H1 (cell line): ENCODE results near the gene MEX3B. TPM values are rescaled to one million over a fixed set of nuclear protein-coding genes. Genes with fewer than 3 reads are reported as not detected.
A peak's percentile ranks its signal among the peaks of the same experiment; 100 is the strongest.

Experiments
- CTCF ChIA-PET: fragments of 300-600 bp; sonication (Branson Sonifier 250); formaldehyde crosslinking; loops from one replicate; lab custom pipeline; 2021; ENCODE audit not compliant: partially characterized antibody; lab: Charles Lee
- POLR2A ChIA-PET: fragments of 300-600 bp; sonication (Branson Sonifier 250); formaldehyde crosslinking; loops from one replicate; lab custom pipeline; 2021; ENCODE audit warnings: inconsistent platforms; ENCODE audit not compliant: partially characterized antibody; lab: Charles Lee
- DNase-seq, 2 experiments: peaks; one replicate each; pipeline versions ENCODE4 v3.0.0 to v3.0.0-alpha.2; 2010 to 2022; ENCODE audit warnings: low spot score in 2 of 2, low read depth in 1 of 2, mixed read lengths in 1 of 2
- FAIRE-seq: peaks from 2 replicates; lab custom pipeline; 2011; peaks lifted over from hg19 to GRCh38; lab: Jason Lieb, UNC
- H2AFZ ChIP-seq: 2 replicates; pipeline ENCODE4 v1.8.1; 2012; ENCODE audit warnings: low read length, inconsistent platforms
- H2AK5ac ChIP-seq: 2 replicates; pipeline ENCODE4 v1.6.1; 2013; ENCODE audit warnings: low read depth, low read length
- H2BK120ac ChIP-seq: replicated peaks from 2 replicates; pipeline ENCODE3; 2013; ENCODE audit warnings: low read depth, low read length, inconsistent platforms
- H2BK12ac ChIP-seq: 2 replicates; pipeline ENCODE4 v1.6.1; 2013; ENCODE audit warnings: low read depth, low read length
- H2BK15ac ChIP-seq: 2 replicates; pipeline ENCODE4 v1.6.1; 2013; ENCODE audit warnings: low read length
- H2BK20ac ChIP-seq: 2 replicates; pipeline ENCODE4 v1.6.1; 2013; ENCODE audit warnings: low read length
- H2BK5ac ChIP-seq: 2 replicates; pipeline ENCODE4 v1.6.1; 2013; ENCODE audit warnings: low read depth, low read length
- H3K14ac ChIP-seq: 2 replicates; pipeline ENCODE4 v1.6.1; 2013; ENCODE audit warnings: inconsistent platforms; ENCODE audit not compliant: insufficient read length
- H3K18ac ChIP-seq: 2 replicates; pipeline ENCODE4 v1.6.1; 2013; ENCODE audit warnings: low read length; ENCODE audit errors: extremely low read depth
- H3K23ac ChIP-seq: 2 replicates; pipeline ENCODE4 v1.6.1; 2013; ENCODE audit warnings: inconsistent platforms; ENCODE audit not compliant: insufficient read length
- H3K23me2 ChIP-seq: 2 replicates; pipeline ENCODE4 v1.6.1; 2013; ENCODE audit warnings: low read depth, low read length
- H3K27ac ChIP-seq: 2 replicates; pipeline ENCODE4 v1.6.1; 2011; ENCODE audit warnings: low read depth, low read length, inconsistent platforms
- H3K27me3 ChIP-seq, 4 experiments: replicated peaks in 1 of 4; 1 replicate in 1 of 4; 2 replicates in 3 of 4; pipeline versions ENCODE4 v1.6.1 to v1.8.1; 2011 to 2013; ENCODE audit warnings: low read length in 3 of 4, mild to moderate bottlenecking in 3 of 4, inconsistent platforms in 2 of 4, mixed read lengths in 2 of 4, moderate library complexity in 1 of 4; ENCODE audit not compliant: control insufficient read depth in 3 of 4, insufficient read depth in 3 of 4; ENCODE audit errors: extremely low read depth in 1 of 4
- H3K36me3 ChIP-seq, 4 experiments: 2 replicates each; pipeline versions ENCODE4 v1.6.1 to v1.8.1; 2011 to 2013; ENCODE audit warnings: mild to moderate bottlenecking in 4 of 4, low read length in 3 of 4, moderate library complexity in 2 of 4, control low read depth in 1 of 4, inconsistent platforms in 1 of 4; ENCODE audit not compliant: insufficient read depth in 4 of 4, control insufficient read depth in 2 of 4
- H3K4ac ChIP-seq: replicated peaks from 2 replicates; pipeline ENCODE3; 2013; ENCODE audit warnings: low read length, low read depth, mixed read lengths, inconsistent platforms; ENCODE audit not compliant: insufficient read length
- H3K4me1 ChIP-seq, 4 experiments: replicated peaks in 1 of 4; 1 replicate in 1 of 4; 2 replicates in 3 of 4; pipeline versions ENCODE4 v1.6.1 to v1.8.1; 2011 to 2013; ENCODE audit warnings: low read length in 3 of 4, inconsistent platforms in 2 of 4, mixed read lengths in 1 of 4; ENCODE audit not compliant: insufficient read depth in 4 of 4, control insufficient read depth in 3 of 4
- H3K4me2 ChIP-seq, 2 experiments: 2 replicates each; pipeline versions ENCODE4 v1.6.1 to v1.8.1; 2011 to 2013; ENCODE audit warnings: low read depth in 2 of 2, low read length in 2 of 2, control low read depth in 1 of 2, inconsistent platforms in 1 of 2, mild to moderate bottlenecking in 1 of 2; ENCODE audit not compliant: insufficient read depth in 1 of 2
- H3K4me3 ChIP-seq, 4 experiments: fragments of 200-600, 300-600 bp in 1 of 4; sonication (generic), shearing (Covaris generic), sonication (Bioruptor Twin) in 1 of 4; 2 replicates each; pipeline versions ENCODE4 v1.5.1 to v1.8.1; 2011 to 2016; ENCODE audit warnings: low read length in 4 of 4, low read depth in 3 of 4, control low read depth in 2 of 4, inconsistent platforms in 2 of 4, mild to moderate bottlenecking in 2 of 4, mixed read lengths in 1 of 4, moderate library complexity in 1 of 4; ENCODE audit not compliant: insufficient read depth in 2 of 4; ENCODE audit errors: extremely low read depth in 1 of 4
- H3K56ac ChIP-seq: replicated peaks from 2 replicates; pipeline ENCODE3; 2013; ENCODE audit warnings: low read depth, mild to moderate bottlenecking, mixed read lengths, low read length, inconsistent platforms; ENCODE audit not compliant: insufficient read length
- H3K79me1 ChIP-seq: 2 replicates; pipeline ENCODE4 v1.6.1; 2013; ENCODE audit warnings: low read depth, low read length, control low read depth
- H3K79me2 ChIP-seq, 2 experiments: 2 replicates each; pipeline versions ENCODE4 v1.6.1 to v1.8.1; 2012 to 2013; ENCODE audit warnings: low read length in 2 of 2, mild to moderate bottlenecking in 2 of 2, inconsistent platforms in 1 of 2; ENCODE audit not compliant: insufficient read depth in 2 of 2, control insufficient read depth in 1 of 2
- H3K9ac ChIP-seq, 4 experiments: replicated peaks in 1 of 4; 1 replicate in 1 of 4; 2 replicates in 3 of 4; pipeline versions ENCODE4 v1.6.1 to v1.8.1; 2011 to 2013; ENCODE audit warnings: low read depth in 3 of 4, low read length in 3 of 4, control low read depth in 2 of 4, mild to moderate bottlenecking in 2 of 4, moderate library complexity in 2 of 4, inconsistent platforms in 1 of 4; ENCODE audit errors: extremely low read depth in 1 of 4
- H3K9me3 ChIP-seq, 2 experiments: 2 replicates each; pipeline versions ENCODE4 v1.6.1 to v1.8.1; 2012 to 2013; ENCODE audit warnings: mild to moderate bottlenecking in 2 of 2, moderate library complexity in 2 of 2, control low read depth in 1 of 2, inconsistent platforms in 1 of 2, low read depth in 1 of 2, low read length in 1 of 2, mixed read lengths in 1 of 2; ENCODE audit not compliant: insufficient read depth in 2 of 2
- H4K20me1 ChIP-seq, 2 experiments: replicated peaks in 1 of 2; 2 replicates each; pipeline versions ENCODE3 to v1.8.1; 2011 to 2013; ENCODE audit warnings: inconsistent platforms in 2 of 2, low read length in 2 of 2, mild to moderate bottlenecking in 1 of 2; ENCODE audit not compliant: insufficient read depth in 2 of 2, control insufficient read depth in 1 of 2
- H4K5ac ChIP-seq: 2 replicates; pipeline ENCODE4 v1.6.1; 2013; ENCODE audit warnings: low read length, low read depth, mixed read lengths, inconsistent platforms; ENCODE audit not compliant: insufficient read length
- H4K8ac ChIP-seq: 2 replicates; pipeline ENCODE4 v1.8.0; 2013; ENCODE audit warnings: mild to moderate bottlenecking, moderate library complexity, low read length, inconsistent platforms; ENCODE audit not compliant: insufficient read depth; ENCODE audit errors: extremely low read depth
- H4K91ac ChIP-seq: replicated peaks from 2 replicates; pipeline ENCODE3; 2013; ENCODE audit warnings: low read length, mixed read lengths, inconsistent platforms; ENCODE audit not compliant: insufficient read length
- EGR1 ChIP-seq: IDR thresholded peaks from 2 replicates; pipeline ENCODE4 v1.6.1; 2011; ENCODE audit warnings: low read depth, low read length, borderline replicate concordance
- WGBS, 2 experiments: shearing (Covaris generic) in 1 of 2; methylation state at CpG; one replicate each; pipeline versions ENCODE4 v1.1.6 to v1.1.7; 2013 to 2015; ENCODE audit warnings: low lambda C conversion rate in 2 of 2, mixed read lengths in 2 of 2, inconsistent platforms in 1 of 2, low coverage in 1 of 2, missing lambda C conversion rate in 1 of 2; ENCODE audit not compliant: insufficient replicate concordance in 2 of 2, insufficient coverage in 1 of 2, insufficient read length in 1 of 2; ENCODE audit errors: extremely low coverage in 1 of 2, missing lambda C conversion rate in 1 of 2; 5-methylcytosine and 5-hydroxymethylcytosine counted together
- polyA plus RNA-seq, 7 experiments: library from polyadenylated mRNA; depleted of rRNA in 3 of 7; stranded (reverse) in 5 of 7; unstranded in 2 of 7; fragments of >200 nt in 5 of 7; fragments of 200-250 nt in 2 of 7; gene quantifications; 1 replicate in 5 of 7; 2 replicates in 1 of 7; 4 replicates in 1 of 7; pipeline versions ENCODE4 v1.2.1 to v1.2.3, GENCODE V29; 2011 to 2013; ENCODE audit warnings: missing spikeins in 2 of 7, mixed read lengths in 2 of 7
- total RNA-seq: library from RNA; stranded (reverse); fragmentation: NEBNext Ultra II Directional; extraction: Animal tissue kit (Norgen Biotek cat#: 25700); gene quantifications from 2 replicates; pipeline ENCODE4 v1.2.1, GENCODE V29; 2021

Gene MEX3B
- total and polyA plus RNA-seq, 2 of the 8 experiments (the other 6 are each of a cell fraction or from before 2014, with no cell fraction given): 8.0 to 15.9 TPM

- no peak overlapping the region for H2BK5ac ChIP-seq
- peak overlapping the region; percentile 13 for H4K91ac ChIP-seq
- no peak overlapping the region for H2BK15ac ChIP-seq
- H3K4ac ChIP-seq: no peak overlapping the region
- H3K27me3 ChIP-seq: peaks cover 0 to 12% (median 3%) of the 10 kb centered on the region in 4 experiments; a peak in 4 of 7 replicates
- no peak overlapping the region for H4K5ac ChIP-seq
- peak overlapping the region; percentile 26 for H3K18ac ChIP-seq
- H3K23me2 ChIP-seq: peaks cover 33% of the 10 kb centered on the region; the same call in 1 of the 2 replicates
- peaks cover 6 to 18% (median 9%) of the 10 kb centered on the region in 4 experiments for H3K4me1 ChIP-seq
- H3K9ac ChIP-seq: peak overlapping the region; percentile 6 to 56 (median 54); a peak in 6 of 7 replicates
- H3K79me2 ChIP-seq: no peaks in the 10 kb centered on the region; a peak in 1 of 4 replicates
- no peaks in the 10 kb centered on the region for H3K9me3 ChIP-seq
- H3K36me3 ChIP-seq: peaks cover 0 to 6% (median 0%) of the 10 kb centered on the region in 4 experiments; a peak in 2 of 8 replicates
- no peak overlapping the region for H2BK20ac ChIP-seq
- 0 out of 2 replicates have a peak overlapping the region, but pooled peaks have one; percentile 35 for H2BK12ac ChIP-seq
- H3K79me1 ChIP-seq: no peaks in the 10 kb centered on the region
- H2BK120ac ChIP-seq: no peak overlapping the region
- no peak overlapping the region for H2AK5ac ChIP-seq
- peak overlapping the region; percentile 72 to 98 (median 90) for H3K4me3 ChIP-seq
- no peak overlapping the region for H2AFZ ChIP-seq
- FAIRE-seq: no peak
- no peak overlapping the region for H3K14ac ChIP-seq
- ChIA-PET CTCF (interaction anchor here (1.1 to 2.2 kb wide), 3 partner anchors 19 to 231 kb away, joined by 5 to 10 read pairs (median 7); no protein-coding TSS in a partner anchor), POLR2A (interaction anchor here (1.2 to 2.2 kb wide), 3 partner anchors 12 to 38 kb away, joined by 3 to 9 read pairs (median 7); no protein-coding TSS in a partner anchor)
- 2% methylated on average over 49 of the region's 54 CpGs; no CpG with 5 or more reads in 1 of the 2 experiments for WGBS, 2 experiments
- peak overlapping the region; percentile 92 for H3K4me2 ChIP-seq
- peak in 1 of 2 experiments; percentile 79 for DNase-seq
- no peak overlapping the region for H3K56ac ChIP-seq
- no peak overlapping the region for H3K23ac ChIP-seq
- no peak overlapping the region; the same call in 1 of the 2 replicates for H4K8ac ChIP-seq
- H3K27ac ChIP-seq: no peak overlapping the region
- H4K20me1 ChIP-seq: peaks cover 5 to 10% of the 10 kb centered on the region in 2 experiments
- no peak for TF ChIP-seq EGR1
These were observed 1.2 kb downstream of the MEX3B start for GRCh38 chr15:82044373-82045178.
